ENCODE measurements around the gene GPC6.

- TF ChIP-seq POLR2A (IDR thresholded peaks at IDR 0.05; ENCODE audit: low read depth, low read length) (no peak), POLR2AphosphoS5 (IDR thresholded peaks at IDR 0.05; ENCODE audit: low read depth, low read length) (no peak), TAF1 (IDR thresholded peaks at IDR 0.05; ENCODE audit: borderline replicate concordance, low read depth, low read length) (no peak)
Measured at GRCh38 chr13:94129490-94129894, 902.9 kb downstream of the GPC6 start.
